Coronary artery (tissue), 2 donors: ENCODE measurements around the gene POU3F1.

Experiments
- DNase-seq: peaks from one replicate; pipeline ENCODE4 v3.0.0-alpha.2; 2017; ENCODE audit warnings: low spot score
- H3K27ac ChIP-seq, 2 donors: fragments of 200-600 bp; sonication (generic); one replicate each; pipeline ENCODE4 v1.5.1; 2016 to 2019
- H3K4me3 ChIP-seq: fragments of 200-600 bp; sonication (generic); 2 replicates; pipeline ENCODE4 v1.5.1; 2016; ENCODE audit warnings: mild to moderate bottlenecking, moderate library complexity
- CTCF ChIP-seq: fragments of 200-600 bp; sonication (generic); IDR thresholded peaks from one replicate; pipeline ENCODE4 v1.5.1; 2019; ENCODE audit warnings: antibody characterized with exemption

Gene POU3F1

GRCh38 chr1:38074302-38074677 is 27.7 kb upstream of the POU3F1 start:
- Histone ChIP-seq H3K27ac (no peak overlapping the region), H3K4me3 (no peak overlapping the region)
- no peak for DNase-seq
- TF ChIP-seq CTCF, result no peak

- TF ChIP-seq CTCF, result no peak
- Histone ChIP-seq H3K4me3 (no peak overlapping the region), H3K27ac (no peak overlapping the region)
- no peak for DNase-seq
Observed at GRCh38 chr1:38073534-38074301, 27.1 kb upstream of the POU3F1 start.

- TF ChIP-seq CTCF, result no peak
- H3K27ac ChIP-seq, result no peak overlapping the region
- DNase-seq, result no peak
- H3K4me3 ChIP-seq, result no peak overlapping the region
Observed at GRCh38 chr1:38072858-38073257, 26.3 kb upstream of the POU3F1 start.

- no peak for DNase-seq
- Histone ChIP-seq H3K4me3 (no peak overlapping the region), H3K27ac (no peak overlapping the region)
- no peak for TF ChIP-seq CTCF
Observed at GRCh38 chr1:38071312-38072256, 25.0 kb upstream of the POU3F1 start.

GRCh38 chr1:38068980-38069340 is 22.4 kb upstream of the POU3F1 start:
- H3K27ac ChIP-seq, result no peak overlapping the region
- no peak overlapping the region for H3K4me3 ChIP-seq
- no peak for DNase-seq
- TF ChIP-seq CTCF, result no peak

- DNase-seq, result no peak
- H3K4me3 ChIP-seq, result no peak overlapping the region
- no peak overlapping the region for H3K27ac ChIP-seq
- TF ChIP-seq CTCF, result no peak
Observed at GRCh38 chr1:38068220-38068979, 21.8 kb upstream of the POU3F1 start.
